RWPE2 (cell line): ENCODE results near the gene S100A4.

Experiments used
- ATAC-seq: fragments of 200-7000 bp; cut with Tn5 transposase; 3 replicates; pipeline ENCODE4 v1.9.1; 2021; ENCODE audit warnings: low read depth
- DNase-seq: peaks from one replicate; pipeline ENCODE4 v3.0.0-alpha.2; 2020; ENCODE audit warnings: low spot score
- H3K27ac ChIP-seq: fragments of 450-650 bp; 2 replicates; pipeline ENCODE4 v1.5.1; 2017; ENCODE audit warnings: mild to moderate bottlenecking; ENCODE audit not compliant: poor library complexity, severe bottlenecking
- H3K27me3 ChIP-seq: fragments of 250-450 bp; sonication (Bioruptor Pico); 2 replicates; pipeline ENCODE4 v1.5.1; 2021; ENCODE audit warnings: mild to moderate bottlenecking, moderate library complexity; ENCODE audit not compliant: insufficient read depth, poor library complexity, severe bottlenecking
- H3K36me3 ChIP-seq: fragments of 250-450 bp; sonication (Bioruptor Pico); 2 replicates; pipeline ENCODE4 v1.5.1; 2020; ENCODE audit warnings: low read depth, mild to moderate bottlenecking, moderate library complexity
- H3K4me1 ChIP-seq: fragments of 250-450 bp; sonication (Bioruptor Pico); 2 replicates; pipeline ENCODE4 v1.5.1; 2021; ENCODE audit warnings: mild to moderate bottlenecking, moderate library complexity; ENCODE audit not compliant: insufficient read depth, poor library complexity, severe bottlenecking
- H3K4me3 ChIP-seq: fragments of 250-450 bp; sonication (Bioruptor Pico); 2 replicates; pipeline ENCODE4 v1.5.1; 2021; ENCODE audit warnings: mild to moderate bottlenecking, moderate library complexity; ENCODE audit not compliant: severe bottlenecking
- H3K9me3 ChIP-seq: fragments of 250-450 bp; sonication (Bioruptor Pico); 2 replicates; pipeline ENCODE4 v1.5.1; 2021; ENCODE audit warnings: mild to moderate bottlenecking, moderate library complexity; ENCODE audit not compliant: severe bottlenecking
- CTCF ChIP-seq: fragments of 450-650 bp; IDR thresholded peaks from one replicate; pipeline ENCODE4 v1.5.1; 2017; ENCODE audit warnings: mild to moderate bottlenecking, moderate library complexity; ENCODE audit not compliant: poor library complexity, severe bottlenecking

Gene S100A4

DNA sequence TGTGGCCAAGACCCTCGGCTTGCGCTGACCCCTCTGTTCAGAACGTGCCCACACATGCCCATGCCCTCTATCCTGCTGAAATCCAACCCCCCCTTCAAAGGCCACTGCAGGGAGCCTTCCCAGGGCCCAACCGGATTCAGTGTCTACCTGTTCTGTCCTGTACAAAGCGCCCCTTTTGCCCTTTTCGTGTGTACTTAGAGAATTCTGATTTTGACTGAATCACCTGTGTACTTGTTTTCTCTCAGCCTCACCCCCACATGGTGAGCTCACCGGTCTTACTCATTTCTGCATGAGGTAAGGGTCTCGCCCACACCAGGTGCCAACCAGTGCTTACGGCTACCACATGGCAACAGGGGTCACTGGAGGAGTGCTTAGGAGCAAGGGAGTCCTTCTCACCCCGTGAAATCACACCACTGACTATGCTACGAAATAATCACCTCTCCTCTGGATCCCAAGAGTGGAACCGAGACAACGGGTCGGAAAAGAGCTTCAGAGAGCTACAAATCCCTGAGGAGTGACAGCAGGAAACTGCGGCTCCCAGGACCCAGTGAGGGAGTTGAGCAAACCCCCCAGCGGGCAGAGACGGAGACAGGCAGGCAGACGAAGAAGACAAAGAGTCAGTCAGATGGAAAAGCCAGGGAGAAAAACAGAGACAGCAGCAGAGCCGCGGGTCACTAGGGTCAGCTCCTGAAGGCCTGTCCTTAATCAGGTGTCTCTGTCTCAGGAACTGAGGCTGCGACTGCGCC, 22.2 kb upstream of the S100A4 start:
- peaks cover 33% of the 10 kb centered on the region for H3K4me1 ChIP-seq
- peak; percentile 40 for ATAC-seq
- DNase-seq, result peak; percentile 94
- TF ChIP-seq CTCF, result no peak
- H3K36me3 ChIP-seq, result peaks cover 25% of the 10 kb centered on the region
- no peaks in the 10 kb centered on the region for H3K27me3 ChIP-seq
- H3K9me3 ChIP-seq, result no peaks in the 10 kb centered on the region
- H3K4me3 ChIP-seq, result no peak overlapping the region
- peak overlapping the region; percentile 100 for H3K27ac ChIP-seq

- ATAC-seq (peak; percentile 60), DNase-seq (peak; percentile 99)
- Histone ChIP-seq H3K36me3 (peaks cover 36% of the 10 kb centered on the region), H3K27ac (peak overlapping the region; percentile 100), H3K9me3 (no peaks in the 10 kb centered on the region), H3K4me1 (peaks cover 27% of the 10 kb centered on the region), H3K27me3 (no peaks in the 10 kb centered on the region), H3K4me3 (no peak overlapping the region)
- no peak for TF ChIP-seq CTCF
These were observed 21.1 kb upstream of the S100A4 start for GRCh38 chr1:153566414-153567371.

- H3K27ac ChIP-seq, result peak within 1 kb of the TSS; percentile 100
- peak; percentile 54 for ATAC-seq
- peak; percentile 93 for DNase-seq
- H3K27me3 ChIP-seq, result no peaks in the 10 kb centered on the region
- no peaks in the 10 kb centered on the region for H3K9me3 ChIP-seq
- peak within 1 kb of the TSS; percentile 54 for H3K4me3 ChIP-seq
- peaks cover 27% of the 10 kb centered on the region for H3K4me1 ChIP-seq
- no peak for TF ChIP-seq CTCF
- H3K36me3 ChIP-seq, result peaks cover 45% of the 10 kb centered on the region
These were observed 20.1 kb upstream of the S100A4 start, which contains the start of gene S100A2 for GRCh38 chr1:153565529-153566374. Gene S100A2 (minus strand): TSS chr1:153565844. CDS start chr1:153563877, 1,967 bp downstream.

DNA sequence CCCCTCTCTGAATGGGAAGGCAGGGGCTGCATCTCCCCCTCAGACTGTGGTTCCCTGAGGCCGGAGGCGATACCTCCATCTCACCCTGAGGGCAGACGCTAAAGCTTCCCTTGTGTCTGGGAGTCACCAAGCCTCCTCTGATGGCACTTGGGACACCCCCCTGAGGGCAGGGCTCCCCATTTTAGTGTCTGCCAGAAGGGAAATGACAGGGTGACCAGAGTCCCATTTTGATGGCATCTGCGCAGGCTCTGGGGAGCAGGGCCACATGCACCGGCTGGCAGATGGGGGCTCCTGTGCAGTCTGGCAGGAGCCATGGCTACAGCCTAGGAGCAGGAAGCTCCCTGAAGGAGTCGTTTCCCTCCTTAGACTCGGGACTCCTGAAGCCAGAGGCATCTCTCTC, 18.4 kb upstream of the S100A4 start:
- ATAC-seq (no peak), DNase-seq (peak; percentile 31)
- Histone ChIP-seq H3K27ac (peak overlapping the region; percentile 100), H3K36me3 (peaks cover 61% of the 10 kb centered on the region), H3K27me3 (no peaks in the 10 kb centered on the region), H3K4me3 (peak overlapping the region; percentile 54), H3K9me3 (no peaks in the 10 kb centered on the region), H3K4me1 (peaks cover 26% of the 10 kb centered on the region)
- TF ChIP-seq CTCF, result no peak
